Limb (tissue), 2 donors: ENCODE measurements around the gene IL6ST.
A peak's percentile ranks its signal among the peaks of the same experiment; 100 is the strongest.

Experiments used
- DNase-seq, 2 donors: peaks; one replicate each; pipeline ENCODE4 v3.0.0-alpha.2; 2016; ENCODE audit errors: extremely low spot score in 2 of 2

IL6ST gene

GRCh38 chr5:55920784-55921183, 74.0 kb downstream of the IL6ST start:
- DNase-seq: no peak

GRCh38 chr5:55919625-55920024, 75.1 kb downstream of the IL6ST start:
- no peak for DNase-seq

- no peak for DNase-seq
Measured at GRCh38 chr5:55918087-55919035, 76.4 kb downstream of the IL6ST start.

DNA sequence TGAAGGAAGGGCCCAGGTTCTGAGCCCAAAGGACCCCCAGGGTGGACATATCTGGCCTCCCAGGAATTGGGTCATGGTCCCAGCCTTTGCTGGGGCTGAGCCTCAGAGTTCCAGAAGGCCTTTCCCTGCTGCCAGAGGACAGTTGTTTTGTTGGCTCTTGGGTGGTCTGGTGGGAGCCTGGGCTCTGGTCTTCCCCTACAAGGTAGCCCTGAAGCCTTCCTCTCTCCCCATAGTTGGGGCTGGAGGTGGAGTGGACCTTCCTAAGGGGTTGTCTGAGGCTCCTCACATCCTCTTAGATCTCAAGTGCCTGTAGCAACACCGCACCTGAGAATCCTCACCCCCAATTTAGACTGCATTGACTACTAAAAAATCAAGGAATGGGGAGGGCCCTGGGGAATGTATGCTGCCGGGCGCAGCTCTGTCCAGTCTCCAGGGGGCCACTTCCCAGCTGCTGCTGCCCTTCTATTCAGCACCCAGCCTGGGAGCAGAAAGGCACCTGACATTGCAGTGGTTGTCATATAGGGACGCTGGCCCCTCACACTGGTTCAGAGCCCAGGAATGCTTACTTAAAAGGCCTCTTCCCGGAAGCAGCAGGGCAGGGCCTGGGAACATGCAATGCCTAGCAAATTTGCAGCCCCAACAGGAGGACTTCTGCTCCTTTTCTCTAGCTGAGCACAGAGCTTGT, 77.2 kb downstream of the IL6ST start:
- no peak for DNase-seq

DNA sequence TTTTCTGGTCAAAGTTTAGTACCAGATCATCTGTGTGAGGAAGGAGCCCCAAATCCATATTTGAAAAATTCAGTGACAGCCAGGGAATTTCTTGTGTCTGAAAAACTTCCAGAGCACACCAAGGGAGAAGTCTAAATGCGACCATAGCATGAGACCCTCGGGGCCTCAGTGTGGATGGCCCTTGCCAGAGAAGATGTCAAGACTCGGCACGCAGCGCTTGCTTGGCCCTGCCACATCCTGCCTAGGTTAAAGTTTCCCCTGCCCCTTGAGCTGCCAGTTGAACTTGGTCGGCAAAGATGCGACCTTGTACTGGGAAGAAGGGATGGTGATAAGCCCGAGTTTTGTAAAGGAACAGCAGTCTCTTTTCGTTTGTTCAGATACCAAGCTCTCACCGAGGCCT, 77.8 kb downstream of the IL6ST start:
- no peak for DNase-seq

GRCh38 chr5:55915783-55916182, 79.0 kb downstream of the IL6ST start:
- no peak for DNase-seq

DNA sequence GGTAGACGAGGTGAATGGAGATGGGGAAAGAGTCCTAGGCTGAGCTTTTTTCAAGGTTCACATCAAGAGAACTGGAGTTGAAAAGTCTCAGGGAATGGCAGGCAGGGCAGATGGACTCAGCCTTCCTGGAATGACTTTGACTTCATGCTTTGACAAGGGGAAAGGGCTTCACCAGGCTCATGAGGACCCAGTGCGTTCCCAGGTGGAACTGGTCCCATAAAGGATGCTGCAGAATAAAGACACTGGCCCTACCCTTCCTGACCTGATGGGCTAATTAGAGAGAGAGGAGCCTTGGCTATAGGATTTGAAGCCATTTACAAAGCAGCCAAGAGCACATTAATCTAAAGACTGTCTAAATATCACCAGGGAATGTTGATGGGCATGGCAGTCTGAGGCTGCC, 79.8 kb downstream of the IL6ST start:
- no peak for DNase-seq

DNA sequence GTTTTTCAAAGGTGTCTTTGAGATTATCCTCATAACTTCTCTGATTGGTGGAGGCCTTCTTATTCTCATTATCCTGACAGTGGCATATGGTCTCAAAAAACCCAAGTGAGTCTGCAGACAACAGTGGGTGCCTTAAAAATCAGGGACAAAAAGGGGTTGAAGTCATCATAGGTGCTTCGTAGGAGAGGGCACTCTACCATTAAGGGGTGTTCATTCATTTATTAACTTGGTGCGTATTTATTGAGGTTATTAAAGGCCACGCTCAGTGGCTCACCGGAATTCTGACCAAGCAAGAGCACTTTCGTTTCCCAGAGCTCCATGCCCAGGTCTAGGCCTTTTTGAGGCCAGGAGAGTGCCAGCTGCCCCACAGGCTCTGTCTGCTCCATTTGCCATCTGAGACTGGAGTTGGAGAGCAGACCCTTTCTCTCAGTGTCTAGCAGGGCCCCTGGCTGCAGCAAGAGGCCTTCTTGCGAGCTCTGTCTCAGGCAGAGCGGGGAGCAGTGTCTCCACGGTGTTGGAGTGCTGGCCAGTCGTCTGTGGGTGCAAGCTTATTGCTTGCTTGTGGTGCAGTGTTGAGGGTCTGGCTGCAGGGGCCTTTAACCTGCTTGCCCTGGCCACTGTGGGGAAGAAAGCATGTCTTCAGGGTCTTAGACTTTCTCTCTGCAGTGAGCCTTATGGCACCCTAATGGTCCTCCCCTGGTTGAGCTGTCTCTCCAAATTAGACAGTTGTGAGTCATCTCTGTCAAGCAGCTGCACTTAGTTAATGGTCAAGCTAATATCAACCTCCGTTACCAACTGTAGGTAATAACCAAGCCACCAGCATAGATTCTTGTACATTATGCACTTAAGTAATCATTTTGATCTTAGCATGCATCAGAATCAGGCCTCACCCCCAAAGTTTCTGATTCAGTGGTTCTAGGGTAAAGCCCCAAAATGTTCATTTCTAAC, 81.0 kb downstream of the IL6ST start:
- no peak for DNase-seq

DNA sequence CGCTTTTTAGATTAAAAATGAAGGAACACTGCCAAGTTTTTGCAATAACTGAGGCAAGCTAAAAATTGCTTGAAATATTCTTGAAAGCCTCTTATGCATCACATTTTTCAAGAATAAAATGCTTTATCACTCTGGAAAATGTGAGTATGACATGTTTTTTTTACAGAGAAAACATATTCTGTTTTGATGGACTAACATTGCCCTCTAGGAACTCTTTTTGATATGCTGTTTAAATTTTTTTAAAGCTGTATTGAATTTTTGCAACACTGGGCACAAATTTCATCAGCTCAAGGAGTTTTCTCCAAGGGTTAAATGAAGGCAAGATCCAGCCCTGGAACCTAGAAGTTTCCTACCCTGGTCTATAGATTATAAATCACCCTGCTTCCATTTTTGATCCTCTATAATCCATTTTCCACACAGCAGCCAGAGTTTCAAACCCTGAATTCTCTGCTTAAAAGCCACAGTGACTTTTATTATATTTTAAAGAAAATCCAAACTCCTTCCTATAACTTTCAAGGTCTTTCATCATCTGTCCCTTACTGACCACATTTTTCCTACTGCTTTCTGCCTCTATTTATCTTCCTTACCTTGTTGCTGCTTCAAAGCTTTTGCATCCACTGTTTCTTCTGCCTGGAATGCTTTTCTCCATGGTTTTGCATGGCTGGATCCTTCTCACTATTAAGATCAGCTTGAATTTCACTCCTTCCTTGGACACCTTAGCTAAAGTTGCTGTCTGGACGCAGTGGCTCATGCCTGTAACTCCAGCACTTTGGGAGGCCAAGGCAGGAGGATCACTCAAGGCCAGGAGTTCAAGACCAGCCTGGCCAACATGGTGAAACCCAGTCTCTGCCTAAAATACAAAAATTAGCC, 82.7 kb downstream of the IL6ST start:
- DNase-seq: no peak

- no peak for DNase-seq
Measured at GRCh38 chr5:55908804-55909203, 86.0 kb downstream of the IL6ST start.

- DNase-seq: no peak
Measured at GRCh38 chr5:55907927-55908326, 86.8 kb downstream of the IL6ST start.

- no peak for DNase-seq
Measured at GRCh38 chr5:55905251-55905650, 89.5 kb downstream of the IL6ST start.

- no peak for DNase-seq
Measured at GRCh38 chr5:55904152-55904551, 90.6 kb downstream of the IL6ST start.

- DNase-seq: no peak
Measured at GRCh38 chr5:55903121-55903701, 91.6 kb downstream of the IL6ST start.

GRCh38 chr5:55902696-55903095, 92.1 kb downstream of the IL6ST start:
- DNase-seq: no peak

DNA sequence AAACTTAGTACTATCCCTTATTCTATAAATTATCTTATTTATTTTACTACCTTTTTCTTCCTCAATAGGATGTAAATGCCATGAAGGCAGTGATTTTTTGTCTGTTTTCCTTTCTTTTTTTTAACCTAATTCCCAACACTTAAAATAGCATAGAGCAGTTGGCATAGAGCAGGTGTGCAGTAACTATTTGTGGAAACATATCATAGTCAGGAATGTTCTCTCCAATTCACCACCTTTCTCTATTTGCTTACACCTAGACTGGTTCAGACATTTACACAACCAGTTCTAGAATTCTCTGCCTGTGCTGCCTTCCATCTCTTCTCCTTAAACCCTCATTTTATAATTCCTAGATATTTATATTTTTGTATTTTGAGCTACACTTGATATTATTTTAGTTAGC, 94.0 kb downstream of the IL6ST start:
- no peak for DNase-seq

DNA sequence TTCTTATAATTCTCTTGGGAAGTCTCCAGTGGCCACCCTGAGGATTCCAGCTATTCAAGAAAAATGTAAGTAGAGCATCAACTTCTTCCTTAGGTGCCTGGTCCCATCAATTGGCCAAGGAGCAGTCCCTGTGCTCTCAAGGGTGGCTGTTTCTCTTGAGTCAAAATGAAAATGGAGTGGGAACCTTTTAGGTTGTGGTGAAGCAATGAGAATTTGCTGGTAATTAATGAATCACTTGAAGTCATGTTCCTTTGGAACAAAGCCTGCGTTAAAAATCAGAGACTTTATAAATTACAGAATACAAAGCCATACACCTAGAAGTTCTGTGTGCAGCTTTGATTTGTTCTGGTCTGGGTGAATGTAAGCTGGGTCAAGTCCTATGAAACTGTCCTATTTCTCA, 94.7 kb downstream of the IL6ST start:
- no peak for DNase-seq

GRCh38 chr5:55899344-55899743, 95.4 kb downstream of the IL6ST start:
- DNase-seq: no peak

- peak; percentile 40 to 53 for DNase-seq
Measured at GRCh38 chr5:55897905-55898304, 96.9 kb downstream of the IL6ST start.

DNA sequence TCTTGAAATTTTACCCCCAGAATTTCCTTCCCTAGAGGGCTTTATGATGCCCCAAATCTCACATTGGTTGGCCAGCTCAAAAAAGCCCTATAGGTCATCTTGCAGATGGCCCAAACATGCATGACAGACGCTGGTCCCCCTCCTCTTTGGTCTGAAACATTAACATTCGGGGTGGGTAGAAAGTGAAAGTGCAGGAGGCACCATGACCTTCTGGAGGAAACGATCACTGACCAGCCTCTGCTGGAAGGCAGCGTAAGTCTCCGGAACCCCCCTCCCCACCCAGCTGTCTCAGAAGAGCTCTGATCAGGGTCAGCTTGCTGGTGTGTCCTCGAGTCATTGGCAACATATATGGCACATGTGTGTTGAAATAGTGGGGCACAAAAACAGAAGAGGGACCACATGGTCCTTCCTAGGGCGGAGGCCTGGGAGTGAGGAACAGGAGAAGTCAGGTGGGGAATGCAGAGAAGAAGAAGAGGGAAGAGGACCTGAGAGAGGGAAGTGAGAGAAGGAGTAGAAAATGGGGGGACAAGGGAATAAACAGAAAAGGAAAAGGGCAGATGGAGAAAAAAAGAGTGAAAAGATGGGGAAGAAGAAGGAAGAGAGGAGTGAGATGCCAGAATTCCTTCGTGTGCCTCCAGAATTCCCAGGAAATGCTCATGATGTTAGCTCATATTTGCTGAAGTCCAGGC, 97.4 kb downstream of the IL6ST start:
- DNase-seq: no peak
